ENCODE measurements around the gene SYT6.
"Not testable (repeated sequence)": the region's sequence is repeated elsewhere in the genome, so short reads cannot be mapped to it uniquely, and the experiment has no call there.

SYT6 gene

DNA sequence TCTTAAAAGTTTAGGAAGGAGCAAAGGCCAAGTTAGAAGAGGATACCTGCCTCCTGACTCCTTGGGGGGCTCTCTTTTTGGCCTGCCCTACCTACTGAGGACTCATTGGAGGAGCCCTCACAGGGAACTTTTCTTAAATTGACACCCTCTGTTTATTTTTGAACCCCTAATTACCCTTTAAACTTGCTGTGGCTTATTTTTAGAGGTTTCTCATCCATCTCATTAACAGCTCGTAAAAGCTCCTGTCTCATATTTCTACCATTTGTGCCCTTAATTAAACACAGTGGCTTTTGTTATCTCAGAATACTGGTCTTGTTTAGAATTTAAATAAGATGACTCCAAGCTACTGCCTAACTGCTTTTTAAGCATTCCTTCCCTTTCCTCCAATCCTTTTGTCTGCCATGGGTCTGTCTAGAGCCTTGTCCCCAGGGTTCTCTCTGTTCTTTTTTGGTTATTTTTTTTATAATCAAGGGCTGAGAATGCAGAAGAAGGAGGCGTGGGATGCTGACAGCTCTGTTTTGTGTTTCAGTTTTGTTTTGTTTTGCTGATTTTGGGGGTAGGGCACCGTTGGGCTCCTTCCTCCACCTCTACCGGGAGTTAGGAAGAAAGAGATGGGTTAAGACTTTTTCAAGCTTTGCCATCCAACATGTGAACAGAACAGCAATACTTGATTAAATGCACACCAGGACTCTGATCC, 78.0 kb downstream of the SYT6 start:
- no peak for DNase-seq (ENCODE audit: low read depth in 2 of 3, low spot score in 1 of 3)

DNA sequence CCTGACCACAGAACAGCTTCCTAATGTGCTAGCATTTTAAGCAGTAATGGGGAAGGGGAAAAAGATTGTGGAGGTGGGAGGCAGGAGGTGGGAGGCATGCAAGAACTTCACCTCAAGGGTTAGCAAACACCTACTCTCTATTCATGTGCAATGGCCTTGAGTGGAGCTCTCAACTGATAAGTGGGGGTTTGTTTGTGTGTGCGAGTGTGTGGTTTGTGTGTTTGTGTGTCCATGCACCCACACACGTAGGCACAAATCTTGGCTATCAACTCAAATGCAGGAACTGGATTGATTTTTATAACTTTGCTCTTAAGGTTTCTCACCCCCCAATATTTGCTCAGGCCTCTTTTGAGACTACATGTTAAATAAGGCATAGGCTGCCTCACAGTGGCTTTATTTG, 78.6 kb downstream of the SYT6 start:
- DNase-seq (ENCODE audit: low read depth in 2 of 3, low spot score in 1 of 3): no peak

- DNase-seq (ENCODE audit: low read depth in 2 of 3, low spot score in 1 of 3): no peak
Measured at GRCh38 chr1:114072246-114072645, 81.4 kb downstream of the SYT6 start.

DNA sequence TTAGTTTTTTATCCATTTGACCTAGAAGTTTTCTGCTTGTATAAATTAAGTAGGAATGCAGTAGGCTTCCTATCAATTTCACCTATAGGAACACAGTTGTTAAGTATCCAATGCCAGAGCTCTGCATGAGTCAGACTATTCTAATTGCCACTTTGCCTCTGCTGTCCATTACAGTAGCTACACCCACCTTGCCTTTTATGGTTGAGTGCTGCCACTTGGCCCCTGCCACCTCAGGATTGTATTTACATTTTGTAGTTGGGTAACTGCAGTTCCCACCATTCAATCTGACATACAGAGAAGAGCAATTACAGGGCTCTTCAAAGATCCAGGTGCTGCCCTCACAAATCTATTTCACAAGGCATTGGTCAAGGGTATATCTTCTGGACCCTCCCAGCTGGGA, 83.9 kb downstream of the SYT6 start:
- DNase-seq (ENCODE audit: low read depth in 2 of 3, low spot score in 1 of 3): not testable (repeated sequence)

DNA sequence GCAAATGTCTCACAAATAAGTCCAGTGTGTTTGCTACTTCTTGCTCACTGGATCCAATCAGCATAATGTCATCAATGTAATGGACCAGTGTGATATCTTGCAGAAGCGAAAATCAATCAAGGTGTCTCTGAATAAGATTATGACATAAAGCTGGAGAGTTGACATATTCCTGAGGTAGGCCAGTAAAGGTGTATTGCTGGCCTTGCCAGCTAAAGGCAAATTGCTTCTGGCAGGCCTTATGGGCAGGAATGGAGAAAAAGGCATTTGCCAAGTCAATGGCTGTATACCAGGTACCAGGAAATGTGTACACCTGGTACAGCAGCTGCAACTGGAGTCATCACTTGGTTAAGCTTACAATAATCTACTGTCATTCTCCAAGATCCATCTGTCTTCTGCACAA, 85.0 kb downstream of the SYT6 start:
- DNase-seq (ENCODE audit: low read depth in 2 of 3, low spot score in 1 of 3): not testable (repeated sequence)

- not testable (repeated sequence) for DNase-seq (ENCODE audit: low read depth in 2 of 3, low spot score in 1 of 3)
Measured at GRCh38 chr1:114065671-114066070, 88.0 kb downstream of the SYT6 start.

DNA sequence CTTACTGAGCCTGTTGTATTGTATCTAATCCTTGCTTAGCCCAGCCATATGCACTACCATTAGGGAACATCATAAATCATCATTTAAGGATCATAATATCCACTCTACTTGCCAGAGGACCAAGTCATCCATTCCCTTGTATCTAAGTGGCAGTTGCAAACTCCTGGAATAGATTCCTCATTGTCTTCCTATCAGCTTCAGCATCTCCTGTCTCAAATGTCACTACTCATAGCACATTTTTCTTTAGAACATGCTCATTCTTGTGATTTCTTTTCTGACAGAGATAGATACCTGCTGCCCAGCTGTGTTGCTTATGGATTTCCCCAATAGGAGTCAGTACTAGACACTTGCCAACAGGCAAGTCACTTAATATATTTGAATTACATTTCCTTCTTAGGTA, 90.1 kb downstream of the SYT6 start:
- DNase-seq (ENCODE audit: low read depth in 2 of 3, low spot score in 1 of 3): no peak

- DNase-seq (ENCODE audit: low read depth in 2 of 3, low spot score in 1 of 3): no peak
Measured at GRCh38 chr1:114062477-114063099, 91.1 kb downstream of the SYT6 start.

DNA sequence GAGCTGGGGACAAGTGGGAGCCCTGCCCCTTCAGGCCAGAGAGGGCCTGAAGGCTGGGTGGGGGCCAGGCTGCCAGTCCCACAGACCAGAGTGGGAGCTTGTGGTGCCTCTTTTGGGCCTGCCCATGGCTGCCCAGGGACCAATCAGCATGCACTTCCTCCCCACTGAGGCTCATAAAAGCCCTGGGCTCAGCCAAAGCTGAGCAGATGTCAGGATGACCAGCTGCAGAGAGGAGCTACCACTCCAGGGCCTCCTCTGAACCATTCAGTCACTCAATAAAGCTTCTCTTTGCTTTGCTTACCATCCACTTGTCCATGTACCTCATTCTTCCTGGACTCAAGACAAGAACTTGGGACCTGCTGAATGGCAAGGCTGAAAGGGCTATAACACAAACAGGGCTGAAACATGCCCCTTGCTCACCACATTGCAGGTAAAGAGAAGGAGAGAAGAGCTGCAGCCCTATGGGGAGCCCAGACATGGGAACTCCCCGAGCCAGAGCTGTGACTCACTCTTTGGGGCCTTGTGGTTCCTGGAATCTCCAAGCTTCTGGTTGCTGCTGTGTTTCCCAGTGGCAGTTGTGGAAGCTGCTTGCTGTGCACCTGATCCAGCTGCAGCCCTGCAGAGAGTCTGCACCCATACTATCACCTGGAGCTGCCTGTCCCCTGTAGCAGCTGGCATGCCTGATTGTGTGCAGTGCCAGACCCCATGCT, 92.4 kb downstream of the SYT6 start:
- no peak for DNase-seq (ENCODE audit: low read depth in 2 of 3, low spot score in 1 of 3)

DNA sequence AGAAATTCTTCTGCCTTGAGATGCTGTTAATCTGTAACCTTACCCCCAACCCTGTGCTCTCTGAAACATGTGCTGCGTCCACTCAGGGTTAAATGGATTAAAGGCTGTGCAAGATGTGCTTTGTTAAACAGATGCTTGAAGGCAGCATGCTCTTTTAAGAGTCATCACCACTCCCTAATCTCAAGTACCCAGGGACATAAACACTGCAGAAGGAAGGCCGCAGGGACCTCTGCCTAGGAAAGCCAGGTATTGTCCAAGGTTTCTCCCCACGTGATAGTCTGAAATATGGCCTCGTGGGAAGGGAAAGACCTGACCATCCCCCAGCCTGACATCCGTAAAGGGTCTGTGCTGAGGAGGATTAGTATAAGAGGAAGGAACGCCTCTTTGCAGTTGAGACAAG, 95.4 kb downstream of the SYT6 start:
- DNase-seq (ENCODE audit: low read depth in 2 of 3, low spot score in 1 of 3): not testable (repeated sequence)

DNA sequence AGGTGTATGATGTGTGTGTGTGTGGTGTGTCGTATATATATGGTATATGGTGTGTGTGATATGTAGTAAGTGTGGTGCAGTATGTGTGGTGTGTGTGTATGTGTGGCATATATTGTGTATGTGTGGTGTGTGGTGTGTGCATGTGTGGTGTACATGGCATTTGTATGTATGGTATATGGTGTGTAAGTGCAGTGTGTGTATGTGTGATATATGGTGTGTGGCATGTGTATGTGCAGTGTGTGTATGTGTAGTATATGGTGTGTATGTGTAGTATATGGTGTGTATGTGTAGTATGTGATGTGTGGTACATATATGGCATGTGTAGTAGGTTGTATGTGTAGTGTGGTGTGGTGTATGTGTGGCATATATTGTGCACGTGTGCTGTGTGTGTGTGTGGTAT, 99.5 kb downstream of the SYT6 start:
- DNase-seq (ENCODE audit: low read depth in 2 of 3, low spot score in 1 of 3): no peak

GRCh38 chr1:114048232-114048631, 105.4 kb downstream of the SYT6 start:
- DNase-seq (ENCODE audit: low read depth in 2 of 3, low spot score in 1 of 3): no peak

- no peak for DNase-seq (ENCODE audit: low read depth in 2 of 3, low spot score in 1 of 3)
Measured at GRCh38 chr1:114043548-114043947, 110.1 kb downstream of the SYT6 start.

DNA sequence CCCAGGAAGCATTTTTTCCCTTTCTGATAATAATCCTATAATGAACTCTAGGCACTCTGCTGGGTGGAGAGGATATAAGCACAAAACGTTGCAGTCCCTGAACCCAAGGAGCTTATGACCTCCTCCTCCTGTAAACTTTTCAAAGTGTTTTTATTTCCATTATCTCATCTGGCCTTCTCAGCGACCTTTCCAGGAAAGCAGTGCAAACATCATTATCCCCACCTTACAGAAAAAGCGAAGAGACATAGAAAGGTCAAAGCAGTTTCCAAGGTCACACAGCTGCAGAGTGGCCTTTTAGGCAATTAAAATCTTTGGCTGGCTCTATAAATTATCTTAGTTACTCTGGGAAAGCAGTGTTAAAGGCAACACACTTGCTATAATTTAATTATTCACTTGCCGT, 110.6 kb downstream of the SYT6 start:
- no peak for DNase-seq (ENCODE audit: low read depth in 2 of 3, low spot score in 1 of 3)

DNA sequence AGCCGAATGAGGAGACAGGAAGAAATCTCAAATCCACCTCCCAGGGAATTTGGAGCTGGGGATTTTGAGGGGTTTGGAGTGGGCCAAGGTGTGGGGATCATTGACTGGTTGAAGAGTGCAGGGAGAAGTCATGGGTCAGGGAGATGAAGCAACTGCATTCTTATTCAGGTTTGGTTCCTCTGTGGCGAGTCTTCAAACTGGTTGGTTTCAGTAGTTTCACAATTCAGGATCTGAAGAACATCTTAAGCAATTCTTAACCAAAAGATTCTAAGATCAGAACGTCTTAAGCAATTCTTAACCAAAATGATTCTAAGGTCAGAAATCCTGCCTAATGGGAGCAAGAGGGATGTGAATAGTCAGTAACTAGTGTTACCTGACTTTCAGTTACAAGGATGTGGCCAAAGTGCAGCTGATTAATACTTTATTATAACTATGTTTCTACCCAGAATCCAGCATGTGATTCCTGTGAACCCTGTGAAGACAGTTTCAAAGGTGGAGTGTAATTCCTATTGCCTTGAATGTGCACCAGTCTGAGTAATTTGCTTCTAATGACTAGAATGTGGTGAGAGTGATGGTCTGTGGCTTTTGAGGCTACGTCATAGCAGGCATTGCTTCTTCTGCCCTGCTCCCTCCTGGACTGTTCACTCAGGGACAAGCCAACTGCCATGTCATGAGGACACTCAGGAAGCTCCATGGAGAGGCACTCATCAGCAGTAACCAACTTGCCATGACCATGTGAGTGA, 113.2 kb downstream of the SYT6 start:
- DNase-seq (ENCODE audit: low read depth in 2 of 3, low spot score in 1 of 3): no peak
